K562 (cell line): ENCODE data around the gene C4orf51. TPM values are rescaled to one million over a fixed set of nuclear protein-coding genes. Genes with fewer than 3 reads are reported as not detected.
A peak's percentile ranks its signal among the peaks of the same experiment; 100 is the strongest.

Source experiments
- ATAC-seq: fragments of 200-7000 bp; cut with Tn5 transposase; 3 replicates; pipeline ENCODE4 v1.9.1; 2020; ENCODE audit warnings: moderate library complexity
- BruUV-seq: library from RNA; stranded (reverse); fragments of 400-500 nt; replicated peaks from 2 replicates; lab custom pipeline; 2021; lab: Mats Ljungman, UMichigan
- CTCF ChIA-PET: fragments of 300-600 bp; formaldehyde crosslinking; extraction: SDS; loops from one replicate; lab custom pipeline; 2021; ENCODE audit warnings: low intra/inter-chr PET ratio; lab: Yijun Ruan, JAX
- POLR2A ChIA-PET: fragments of 300-600, 350-650 bp; sonication (Branson Sonifier 250); formaldehyde crosslinking; extraction: SDS; loops from one replicate; lab custom pipeline; 2021; ENCODE audit warnings: antibody characterized with exemption, inconsistent platforms; lab: Yijun Ruan, JAX
- DNase-seq, 4 experiments: peaks; one replicate each; pipeline versions ENCODE4 v3.0.0 to v3.0.0-alpha.2; 2011 to 2018; ENCODE audit warnings: low spot score in 3 of 4, mixed read lengths in 3 of 4; ENCODE audit errors: extremely low read depth in 1 of 4
- FAIRE-seq: peaks from 2 replicates; lab custom pipeline; 2011; peaks lifted over from hg19 to GRCh38; lab: Jason Lieb, UNC
- H2AFZ ChIP-seq: 2 replicates; pipeline ENCODE4 v1.6.0; 2011; ENCODE audit warnings: low read depth, low read length, control low read depth, inconsistent platforms
- H3K27ac ChIP-seq: fragments of 200-600 bp; 3 replicates; pipeline ENCODE4 v1.8.0; 2011; ENCODE audit warnings: low read depth, mild to moderate bottlenecking, control low read depth, inconsistent platforms, low read length, moderate library complexity, mixed read lengths; ENCODE audit errors: extremely low read depth
- H3K27me3 ChIP-seq, 2 experiments: fragments of 300-600 bp in 1 of 2; 2 replicates in 1 of 2; 3 replicates in 1 of 2; pipeline versions ENCODE4 v1.6.0 to v1.8.0; 2011; ENCODE audit warnings: inconsistent platforms in 2 of 2, low read length in 2 of 2, mild to moderate bottlenecking in 1 of 2, mixed read lengths in 1 of 2, moderate library complexity in 1 of 2; ENCODE audit not compliant: control insufficient read depth in 2 of 2, insufficient read depth in 2 of 2
- H3K36me3 ChIP-seq: fragments of 300-600 bp; 3 replicates; pipeline ENCODE4 v1.8.0; 2011; ENCODE audit warnings: mild to moderate bottlenecking, low read length, inconsistent platforms; ENCODE audit not compliant: control insufficient read depth, insufficient read depth
- H3K4me1 ChIP-seq, 2 experiments: fragments of 200-600 bp in 1 of 2; replicated peaks in 1 of 2; 2 replicates in 1 of 2; 3 replicates in 1 of 2; pipeline versions ENCODE4 v1.5.1 to v1.8.0; 2011; ENCODE audit warnings: inconsistent platforms in 2 of 2, low read length in 2 of 2, mild to moderate bottlenecking in 1 of 2, mixed read lengths in 1 of 2, moderate library complexity in 1 of 2; ENCODE audit not compliant: control insufficient read depth in 2 of 2, insufficient read depth in 2 of 2
- H3K4me2 ChIP-seq: 2 replicates; pipeline ENCODE4 v1.6.1; 2011; ENCODE audit warnings: low read length, control low read depth, inconsistent platforms, mixed read lengths; ENCODE audit not compliant: insufficient read depth
- H3K4me3 ChIP-seq: fragments of 200-600 bp; sonication (generic), shearing (Covaris generic); 2 replicates; pipeline ENCODE4 v1.5.1; 2016; ENCODE audit warnings: control low read depth, inconsistent platforms
- H3K79me2 ChIP-seq: fragments of 200-600 bp; 3 replicates; pipeline ENCODE4 v1.8.0; 2011; ENCODE audit warnings: low read length, inconsistent platforms; ENCODE audit not compliant: control insufficient read depth, insufficient read depth
- H3K9ac ChIP-seq, 2 experiments: 2 replicates each; pipeline versions ENCODE4 v1.6.0 to v1.6.1; 2011; ENCODE audit warnings: low read depth in 2 of 2, low read length in 2 of 2, control low read depth in 1 of 2, inconsistent platforms in 1 of 2, mild to moderate bottlenecking in 1 of 2, mixed read lengths in 1 of 2; ENCODE audit not compliant: insufficient read depth in 1 of 2
- H3K9me1 ChIP-seq: one replicate; pipeline ENCODE4 v1.6.0; 2011; ENCODE audit warnings: inconsistent platforms, mild to moderate bottlenecking, low read length, moderate library complexity; ENCODE audit not compliant: control insufficient read depth, insufficient read depth
- H3K9me3 ChIP-seq: replicated peaks from 2 replicates; pipeline ENCODE4 v1.5.1; 2011; ENCODE audit warnings: low read depth, low read length, inconsistent platforms; ENCODE audit not compliant: control insufficient read depth, insufficient read depth
- H4K20me1 ChIP-seq: replicated peaks from 2 replicates; pipeline ENCODE4 v1.6.1; 2011; ENCODE audit warnings: low read length, inconsistent platforms, mixed read lengths; ENCODE audit not compliant: control insufficient read depth, insufficient read depth
- CBX1 ChIP-seq: sonication (generic); IDR thresholded peaks from 2 replicates; pipeline ENCODE4 v1.6.1; 2016; ENCODE audit warnings: antibody characterized with exemption, low read depth, mild to moderate bottlenecking
- CBX8 ChIP-seq: fragments of 200-600 bp; sonication (generic); IDR thresholded peaks from 2 replicates; pipeline ENCODE4 v1.6.1; 2012; ENCODE audit warnings: borderline replicate concordance, mixed run types, low read depth, mild to moderate bottlenecking, moderate library complexity, mixed read lengths, low read length, control low read depth, inconsistent platforms; ENCODE audit not compliant: poor library complexity, severe bottlenecking; ENCODE audit errors: extremely low read depth
- CHD1 ChIP-seq: fragments of 200-600 bp; sonication (generic); IDR thresholded peaks from one replicate; pipeline ENCODE4 v1.6.1; 2012; ENCODE audit warnings: mild to moderate bottlenecking, moderate library complexity, low read length, inconsistent platforms
- DPF2 ChIP-seq: fragments of 450-650 bp; IDR thresholded peaks from 2 replicates; pipeline ENCODE4 v1.6.1; 2016
- KDM4B ChIP-seq, 2 experiments: fragments of 450-650 bp in 1 of 2; sonication (generic) in 1 of 2; IDR thresholded peaks; 2 replicates each; pipeline ENCODE4 v1.6.1; 2016 to 2017; ENCODE audit warnings: borderline replicate concordance in 2 of 2, antibody characterized with exemption in 1 of 2, low read depth in 1 of 2, mild to moderate bottlenecking in 1 of 2
- WGBS: fragments of 100-300 bp; shearing (Covaris generic); methylation state at CpG from one replicate; pipeline ENCODE4 v1.1.6; 2016; ENCODE audit warnings: low coverage, mixed read lengths; ENCODE audit not compliant: insufficient coverage; ENCODE audit errors: missing lambda C conversion rate; 5-methylcytosine and 5-hydroxymethylcytosine counted together
- in situ Hi-C: fragments of 300-500 bp; cut with MboI; formaldehyde crosslinking; loops from 4 replicates; pipeline ENCODE4 v1.15.0; 2018; ENCODE audit warnings: inconsistent platforms, mixed read lengths
- intact Hi-C: fragments of 100-400 bp; cut with micrococcal nuclease; formaldehyde crosslinking; loops from 2 replicates; pipeline ENCODE4 v1.14.2; 2022
- polyA plus RNA-seq, 8 experiments: library from polyadenylated mRNA; depleted of rRNA in 4 of 8; stranded (reverse) in 5 of 8; unstranded in 3 of 8; fragments of >200 nt; fragmentation: Nextera tagmentation in 2 of 8; fragmentation: Illumina TruSeq in 1 of 8; extraction: Ambion mirVana in 2 of 8; extraction: Trizol in 1 of 8; gene quantifications; 2 replicates each; pipeline versions ENCODE4 v1.2.1 to v1.2.3, GENCODE V29; 2011 to 2014; ENCODE audit warnings: inconsistent platforms in 1 of 8, missing spikeins in 1 of 8
- total RNA-seq, 7 experiments: library from RNA; depleted of rRNA in 6 of 7; stranded (reverse); fragments of >200 nt in 6 of 7; fragmentation: Illumina TruSeq in 2 of 7; extraction: Trizol in 2 of 7; gene quantifications; 2 replicates each; pipeline versions ENCODE4 v1.2.1 to v1.2.3, GENCODE V29; 2011 to 2021; ENCODE audit warnings: low replicate concordance in 1 of 7

C4orf51 gene
- total and polyA plus RNA-seq, 9 of the 15 experiments (the other 6 are each of a cell fraction or from before 2014, with no cell fraction given) = not detected

DNA sequence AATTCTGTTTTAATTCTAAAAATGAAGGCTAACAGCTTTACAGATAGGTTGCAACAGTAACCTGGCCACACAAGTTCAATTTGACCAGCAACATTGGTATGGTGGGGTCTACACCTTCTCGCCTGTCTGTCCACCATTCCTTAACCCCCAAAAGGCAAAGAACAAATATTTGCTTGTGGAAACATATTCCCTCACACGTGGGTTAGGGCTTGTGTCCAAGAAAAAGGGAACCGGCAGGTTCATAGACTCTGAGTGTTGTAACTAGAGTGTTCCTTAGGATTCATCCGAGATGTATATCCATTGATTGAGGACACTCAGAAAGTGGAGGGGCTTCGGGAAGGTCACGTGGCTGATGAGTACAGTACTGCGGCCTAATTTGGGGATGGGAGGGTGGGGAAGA lies 54.1 kb downstream of the C4orf51 start:
- peaks cover 2 to 13% of the 10 kb centered on the region in 2 experiments; a peak in 3 of 5 replicates for H3K27me3 ChIP-seq
- ChIA-PET CTCF (no interaction called here), POLR2A (no interaction called here)
- ATAC-seq = no peak
- peaks cover 4 to 7% of the 10 kb centered on the region in 2 experiments; a peak in 2 of 5 replicates for H3K4me1 ChIP-seq
- DNase-seq = no peak
- WGBS = 20% methylated on average over 7 of the region's 7 CpGs
- no peak overlapping the region for H3K27ac ChIP-seq
- FAIRE-seq = no peak
- H3K4me3 ChIP-seq = no peak overlapping the region
- no peaks in the 10 kb centered on the region for H3K36me3 ChIP-seq
- no peaks in the 10 kb centered on the region for H3K9me3 ChIP-seq
- no peak for TF ChIP-seq CBX8
- TF ChIP-seq CBX1 = no peak
- no peak for TF ChIP-seq DPF2
- no peak for TF ChIP-seq KDM4B (IDR thresholded peaks at IDR 0.05; ENCODE audit: borderline replicate concordance in 2 of 2, low read depth in 1 of 2)
- no peak for TF ChIP-seq CHD1
- peak overlapping the region; percentile 9 for H2AFZ ChIP-seq
- H3K4me2 ChIP-seq = no peak overlapping the region
- no peak overlapping the region for H3K9ac ChIP-seq
- intact Hi-C loops (no loop called here), in situ Hi-C loops (no loop called here)
- H4K20me1 ChIP-seq = no peaks in the 10 kb centered on the region
- no peaks in the 10 kb centered on the region for H3K79me2 ChIP-seq
- no peaks in the 10 kb centered on the region for H3K9me1 ChIP-seq
- BruUV-seq = no TSS peak
